GM23338 (cell line): ENCODE results near the gene SRPK2. TPM values are rescaled to one million over a fixed set of nuclear protein-coding genes. Genes with fewer than 3 reads are reported as not detected.

Experiments used
- EZH2phosphoT487 ChIP-seq: fragments of 200-600 bp; sonication (generic); IDR thresholded peaks from one replicate; pipeline ENCODE4 v1.8.1; 2018; ENCODE audit warnings: antibody characterized with exemption; ENCODE audit not compliant: unreplicated experiment
- JUNB ChIP-seq: IDR thresholded peaks from one replicate; pipeline ENCODE4 v1.6.1; 2016; ENCODE audit warnings: antibody characterized with exemption; ENCODE audit not compliant: unreplicated experiment
- NANOG ChIP-seq: IDR thresholded peaks from 2 replicates; pipeline ENCODE4 v1.6.1; 2016; ENCODE audit warnings: antibody characterized with exemption, borderline replicate concordance
- POLR2AphosphoS5 ChIP-seq: IDR thresholded peaks from 2 replicates; pipeline ENCODE4 v1.6.1; 2016; ENCODE audit warnings: antibody characterized with exemption, low read depth
- STAT1 ChIP-seq: IDR thresholded peaks from one replicate; pipeline ENCODE4 v1.6.1; 2016; ENCODE audit warnings: antibody characterized with exemption; ENCODE audit not compliant: unreplicated experiment
- ZNF331 ChIP-seq: fragments of 250-450 bp; sonication (Bioruptor Pico); IDR thresholded peaks from 2 replicates; pipeline ENCODE4 v1.5.0; 2020; ENCODE audit warnings: low read depth, mild to moderate bottlenecking, moderate library complexity
- polyA plus RNA-seq: library from polyadenylated mRNA; unstranded; fragments of >200 nt; fragmentation: Nextera tagmentation; extraction: Ambion mirVana; gene quantifications from 2 replicates; pipeline ENCODE4 v1.2.1, GENCODE V29; 2016
- total RNA-seq: library from RNA; depleted of rRNA; stranded (reverse); fragments of >200 nt; shearing (Covaris generic); gene quantifications from 2 replicates; pipeline ENCODE4 v1.2.3, GENCODE V29; 2014
- TF ChIP-seq, protein P1 (sequence below): fragments of 250-450 bp; sonication (Bioruptor Pico); IDR thresholded peaks from 2 replicates; pipeline ENCODE4 v1.5.0; 2020; ENCODE audit warnings: mild to moderate bottlenecking, moderate library complexity
- TF ChIP-seq, protein P2 (sequence below): IDR thresholded peaks from one replicate; pipeline ENCODE4 v1.6.1; 2018; ENCODE audit warnings: antibody characterized with exemption; ENCODE audit not compliant: unreplicated experiment
- TF ChIP-seq, protein P3 (sequence below): IDR thresholded peaks from 2 replicates; pipeline ENCODE4 v1.6.1; 2016; ENCODE audit warnings: antibody characterized with exemption

Gene SRPK2
- total and polyA plus RNA-seq, 2 experiments from 2014 or later: 66.3 to 91.5 TPM

DNA sequence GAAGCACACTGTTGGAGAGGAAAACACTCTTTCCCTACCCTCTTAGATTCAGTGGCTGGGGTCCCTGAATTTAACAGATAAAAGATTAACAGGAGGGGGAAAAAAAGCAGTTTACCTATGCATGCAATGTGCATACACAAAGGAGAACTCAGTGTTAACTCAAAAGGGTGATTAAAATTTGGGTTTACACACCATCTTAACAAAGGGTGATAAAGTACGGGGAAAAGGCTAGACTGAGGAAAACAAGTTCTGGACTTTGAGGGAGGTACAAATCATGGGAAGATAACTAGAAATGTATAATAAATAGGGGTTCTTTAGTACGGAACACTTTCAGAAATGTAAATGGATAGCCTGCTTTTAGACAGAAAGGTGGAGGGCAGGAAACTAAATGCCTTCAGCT is 83.1 kb downstream of the SRPK2 start (continued):
- TF ChIP-seq, protein P1, sequence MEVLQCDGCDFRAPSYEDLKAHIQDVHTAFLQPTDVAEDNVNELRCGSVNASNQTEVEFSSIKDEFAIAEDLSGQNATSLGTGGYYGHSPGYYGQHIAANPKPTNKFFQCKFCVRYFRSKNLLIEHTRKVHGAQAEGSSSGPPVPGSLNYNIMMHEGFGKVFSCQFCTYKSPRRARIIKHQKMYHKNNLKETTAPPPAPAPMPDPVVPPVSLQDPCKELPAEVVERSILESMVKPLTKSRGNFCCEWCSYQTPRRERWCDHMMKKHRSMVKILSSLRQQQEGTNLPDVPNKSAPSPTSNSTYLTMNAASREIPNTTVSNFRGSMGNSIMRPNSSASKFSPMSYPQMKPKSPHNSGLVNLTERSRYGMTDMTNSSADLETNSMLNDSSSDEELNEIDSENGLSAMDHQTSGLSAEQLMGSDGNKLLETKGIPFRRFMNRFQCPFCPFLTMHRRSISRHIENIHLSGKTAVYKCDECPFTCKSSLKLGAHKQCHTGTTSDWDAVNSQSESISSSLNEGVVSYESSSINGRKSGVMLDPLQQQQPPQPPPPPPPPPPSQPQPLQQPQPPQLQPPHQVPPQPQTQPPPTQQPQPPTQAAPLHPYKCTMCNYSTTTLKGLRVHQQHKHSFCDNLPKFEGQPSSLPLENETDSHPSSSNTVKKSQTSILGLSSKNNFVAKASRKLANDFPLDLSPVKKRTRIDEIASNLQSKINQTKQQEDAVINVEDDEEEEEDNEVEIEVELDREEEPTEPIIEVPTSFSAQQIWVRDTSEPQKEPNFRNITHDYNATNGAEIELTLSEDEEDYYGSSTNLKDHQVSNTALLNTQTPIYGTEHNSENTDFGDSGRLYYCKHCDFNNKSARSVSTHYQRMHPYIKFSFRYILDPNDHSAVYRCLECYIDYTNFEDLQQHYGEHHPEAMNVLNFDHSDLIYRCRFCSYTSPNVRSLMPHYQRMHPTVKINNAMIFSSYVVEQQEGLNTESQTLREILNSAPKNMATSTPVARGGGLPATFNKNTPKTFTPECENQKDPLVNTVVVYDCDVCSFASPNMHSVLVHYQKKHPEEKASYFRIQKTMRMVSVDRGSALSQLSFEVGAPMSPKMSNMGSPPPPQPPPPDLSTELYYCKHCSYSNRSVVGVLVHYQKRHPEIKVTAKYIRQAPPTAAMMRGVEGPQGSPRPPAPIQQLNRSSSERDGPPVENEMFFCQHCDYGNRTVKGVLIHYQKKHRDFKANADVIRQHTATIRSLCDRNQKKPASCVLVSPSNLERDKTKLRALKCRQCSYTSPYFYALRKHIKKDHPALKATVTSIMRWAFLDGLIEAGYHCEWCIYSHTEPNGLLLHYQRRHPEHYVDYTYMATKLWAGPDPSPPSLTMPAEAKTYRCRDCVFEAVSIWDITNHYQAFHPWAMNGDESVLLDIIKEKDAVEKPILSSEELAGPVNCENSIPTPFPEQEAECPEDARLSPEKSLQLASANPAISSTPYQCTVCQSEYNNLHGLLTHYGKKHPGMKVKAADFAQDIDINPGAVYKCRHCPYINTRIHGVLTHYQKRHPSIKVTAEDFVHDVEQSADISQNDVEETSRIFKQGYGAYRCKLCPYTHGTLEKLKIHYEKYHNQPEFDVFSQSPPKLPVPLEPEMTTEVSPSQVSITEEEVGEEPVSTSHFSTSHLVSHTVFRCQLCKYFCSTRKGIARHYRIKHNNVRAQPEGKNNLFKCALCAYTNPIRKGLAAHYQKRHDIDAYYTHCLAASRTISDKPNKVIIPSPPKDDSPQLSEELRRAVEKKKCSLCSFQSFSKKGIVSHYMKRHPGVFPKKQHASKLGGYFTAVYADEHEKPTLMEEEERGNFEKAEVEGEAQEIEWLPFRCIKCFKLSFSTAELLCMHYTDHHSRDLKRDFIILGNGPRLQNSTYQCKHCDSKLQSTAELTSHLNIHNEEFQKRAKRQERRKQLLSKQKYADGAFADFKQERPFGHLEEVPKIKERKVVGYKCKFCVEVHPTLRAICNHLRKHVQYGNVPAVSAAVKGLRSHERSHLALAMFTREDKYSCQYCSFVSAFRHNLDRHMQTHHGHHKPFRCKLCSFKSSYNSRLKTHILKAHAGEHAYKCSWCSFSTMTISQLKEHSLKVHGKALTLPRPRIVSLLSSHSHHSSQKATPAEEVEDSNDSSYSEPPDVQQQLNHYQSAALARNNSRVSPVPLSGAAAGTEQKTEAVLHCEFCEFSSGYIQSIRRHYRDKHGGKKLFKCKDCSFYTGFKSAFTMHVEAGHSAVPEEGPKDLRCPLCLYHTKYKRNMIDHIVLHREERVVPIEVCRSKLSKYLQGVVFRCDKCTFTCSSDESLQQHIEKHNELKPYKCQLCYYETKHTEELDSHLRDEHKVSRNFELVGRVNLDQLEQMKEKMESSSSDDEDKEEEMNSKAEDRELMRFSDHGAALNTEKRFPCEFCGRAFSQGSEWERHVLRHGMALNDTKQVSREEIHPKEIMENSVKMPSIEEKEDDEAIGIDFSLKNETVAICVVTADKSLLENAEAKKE (CRISPR knock-in tag): no peak
- TF ChIP-seq, protein P2, sequence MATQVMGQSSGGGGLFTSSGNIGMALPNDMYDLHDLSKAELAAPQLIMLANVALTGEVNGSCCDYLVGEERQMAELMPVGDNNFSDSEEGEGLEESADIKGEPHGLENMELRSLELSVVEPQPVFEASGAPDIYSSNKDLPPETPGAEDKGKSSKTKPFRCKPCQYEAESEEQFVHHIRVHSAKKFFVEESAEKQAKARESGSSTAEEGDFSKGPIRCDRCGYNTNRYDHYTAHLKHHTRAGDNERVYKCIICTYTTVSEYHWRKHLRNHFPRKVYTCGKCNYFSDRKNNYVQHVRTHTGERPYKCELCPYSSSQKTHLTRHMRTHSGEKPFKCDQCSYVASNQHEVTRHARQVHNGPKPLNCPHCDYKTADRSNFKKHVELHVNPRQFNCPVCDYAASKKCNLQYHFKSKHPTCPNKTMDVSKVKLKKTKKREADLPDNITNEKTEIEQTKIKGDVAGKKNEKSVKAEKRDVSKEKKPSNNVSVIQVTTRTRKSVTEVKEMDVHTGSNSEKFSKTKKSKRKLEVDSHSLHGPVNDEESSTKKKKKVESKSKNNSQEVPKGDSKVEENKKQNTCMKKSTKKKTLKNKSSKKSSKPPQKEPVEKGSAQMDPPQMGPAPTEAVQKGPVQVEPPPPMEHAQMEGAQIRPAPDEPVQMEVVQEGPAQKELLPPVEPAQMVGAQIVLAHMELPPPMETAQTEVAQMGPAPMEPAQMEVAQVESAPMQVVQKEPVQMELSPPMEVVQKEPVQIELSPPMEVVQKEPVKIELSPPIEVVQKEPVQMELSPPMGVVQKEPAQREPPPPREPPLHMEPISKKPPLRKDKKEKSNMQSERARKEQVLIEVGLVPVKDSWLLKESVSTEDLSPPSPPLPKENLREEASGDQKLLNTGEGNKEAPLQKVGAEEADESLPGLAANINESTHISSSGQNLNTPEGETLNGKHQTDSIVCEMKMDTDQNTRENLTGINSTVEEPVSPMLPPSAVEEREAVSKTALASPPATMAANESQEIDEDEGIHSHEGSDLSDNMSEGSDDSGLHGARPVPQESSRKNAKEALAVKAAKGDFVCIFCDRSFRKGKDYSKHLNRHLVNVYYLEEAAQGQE: no peak
- TF ChIP-seq STAT1: no peak
- TF ChIP-seq, protein P3, sequence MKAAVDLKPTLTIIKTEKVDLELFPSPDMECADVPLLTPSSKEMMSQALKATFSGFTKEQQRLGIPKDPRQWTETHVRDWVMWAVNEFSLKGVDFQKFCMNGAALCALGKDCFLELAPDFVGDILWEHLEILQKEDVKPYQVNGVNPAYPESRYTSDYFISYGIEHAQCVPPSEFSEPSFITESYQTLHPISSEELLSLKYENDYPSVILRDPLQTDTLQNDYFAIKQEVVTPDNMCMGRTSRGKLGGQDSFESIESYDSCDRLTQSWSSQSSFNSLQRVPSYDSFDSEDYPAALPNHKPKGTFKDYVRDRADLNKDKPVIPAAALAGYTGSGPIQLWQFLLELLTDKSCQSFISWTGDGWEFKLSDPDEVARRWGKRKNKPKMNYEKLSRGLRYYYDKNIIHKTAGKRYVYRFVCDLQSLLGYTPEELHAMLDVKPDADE: no peak
- no peak for TF ChIP-seq NANOG
- TF ChIP-seq JUNB: no peak
- TF ChIP-seq EZH2phosphoT487: no peak
- TF ChIP-seq ZNF331 (CRISPR knock-in tag): no peak
- no peak for TF ChIP-seq POLR2AphosphoS5
